Hematopoietic multipotent progenitor cell treated with erythropoietin and hydrocortisone succinate and interleukin-3 and kit ligand, for 15 days (in vitro differentiated cells): Measurements from ENCODE around the gene SPOCK1.

Experiments used
- DNase-seq: peaks from one replicate; pipeline ENCODE4 v3.0.0-alpha.2; 2015; ENCODE audit warnings: low spot score

The SPOCK1 gene

DNA sequence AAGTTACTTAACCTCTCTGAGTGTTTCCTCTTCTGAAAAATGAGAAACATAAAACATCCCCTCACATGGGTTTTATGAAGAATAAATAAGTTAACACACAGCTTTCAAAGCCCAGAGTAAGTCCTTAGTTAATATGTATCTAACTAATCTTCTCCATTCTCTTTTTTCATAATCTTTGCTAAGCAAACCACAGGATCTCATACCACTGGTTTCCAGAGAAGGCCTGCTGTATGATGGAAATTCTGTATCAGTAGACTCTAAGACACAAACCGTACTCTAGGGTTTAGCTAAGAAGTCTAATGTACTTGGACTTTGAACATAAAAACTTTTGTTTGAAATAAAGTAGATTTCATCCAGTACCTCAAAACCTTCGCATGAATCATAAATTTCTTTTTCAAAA, 307.9 kb downstream of the SPOCK1 start:
- DNase-seq, result no peak

- no peak for DNase-seq
Observed at GRCh38 chr5:137190441-137190840, 308.7 kb downstream of the SPOCK1 start.

- DNase-seq, result no peak
Observed at GRCh38 chr5:137190031-137190430, 309.1 kb downstream of the SPOCK1 start.

GRCh38 chr5:137188566-137188965, 310.6 kb downstream of the SPOCK1 start:
- DNase-seq, result no peak

GRCh38 chr5:137186759-137187461, 312.2 kb downstream of the SPOCK1 start:
- DNase-seq, result no peak

DNA sequence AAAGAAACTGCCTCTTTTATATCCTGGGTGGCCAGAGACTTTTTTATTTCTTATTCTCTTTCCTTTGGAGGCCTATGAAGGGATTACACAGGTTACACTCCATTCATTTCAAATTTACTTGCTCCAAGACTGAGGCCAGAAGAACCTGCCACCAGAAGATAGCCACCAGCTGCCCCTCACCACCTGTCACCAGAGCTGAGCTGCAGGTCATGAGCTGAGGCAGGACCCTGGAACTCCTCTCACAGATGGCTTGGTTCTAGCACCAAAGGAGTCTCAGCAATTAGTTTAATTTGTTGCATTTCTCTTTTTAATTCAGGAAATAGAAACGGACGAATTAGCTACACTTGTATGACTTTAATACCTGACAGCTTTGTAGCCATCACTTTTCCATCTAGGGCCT, 313.9 kb downstream of the SPOCK1 start:
- DNase-seq, result no peak

- no peak for DNase-seq
Observed at GRCh38 chr5:137184734-137185133, 314.4 kb downstream of the SPOCK1 start.

GRCh38 chr5:137182576-137182975, 316.6 kb downstream of the SPOCK1 start:
- DNase-seq, result no peak

DNA sequence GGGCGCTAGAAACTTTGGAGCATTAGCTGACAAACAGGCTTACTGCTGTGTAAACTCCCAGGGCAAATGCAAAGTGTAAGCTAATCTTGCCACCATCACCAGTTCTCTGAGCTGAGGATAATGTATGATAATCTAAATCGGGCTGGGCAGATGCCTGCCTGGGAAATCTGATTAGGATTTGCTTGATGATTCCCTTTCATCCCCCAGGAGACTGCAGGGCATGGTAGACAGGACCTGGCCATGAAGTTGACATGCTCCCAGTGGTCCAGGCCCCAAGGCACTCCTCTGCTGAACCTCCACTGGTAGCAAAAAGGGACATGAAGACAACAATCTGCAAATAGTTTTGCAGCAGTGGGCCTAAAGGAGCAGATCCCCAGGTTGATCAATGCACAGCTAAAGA, 317.5 kb downstream of the SPOCK1 start:
- DNase-seq, result no peak

- no peak for DNase-seq
Observed at GRCh38 chr5:137179203-137179602, 319.9 kb downstream of the SPOCK1 start.

GRCh38 chr5:137176609-137177008, 322.5 kb downstream of the SPOCK1 start:
- DNase-seq, result no peak

GRCh38 chr5:137176126-137176525, 323.0 kb downstream of the SPOCK1 start:
- DNase-seq, result no peak

GRCh38 chr5:137174196-137174595, 324.9 kb downstream of the SPOCK1 start:
- no peak for DNase-seq

DNA sequence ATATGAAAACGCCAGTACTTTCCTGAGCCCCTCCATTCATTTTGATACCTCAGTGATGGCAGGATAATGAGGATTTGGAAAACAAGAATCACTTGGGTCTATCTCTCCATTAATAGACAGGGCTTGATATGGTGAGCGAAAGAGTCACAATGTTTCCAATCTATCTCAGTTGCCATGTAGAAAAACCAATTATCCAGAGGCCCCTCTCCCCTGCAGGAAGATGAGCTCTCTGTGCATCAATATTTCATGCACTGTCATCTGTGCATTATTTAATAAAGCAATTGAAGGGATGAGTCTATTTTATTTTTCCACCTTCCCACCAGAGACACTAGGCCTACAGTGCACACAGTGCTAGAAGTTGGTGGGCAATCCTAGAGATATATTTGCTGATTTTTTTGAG, 326.9 kb downstream of the SPOCK1 start:
- DNase-seq, result no peak

DNA sequence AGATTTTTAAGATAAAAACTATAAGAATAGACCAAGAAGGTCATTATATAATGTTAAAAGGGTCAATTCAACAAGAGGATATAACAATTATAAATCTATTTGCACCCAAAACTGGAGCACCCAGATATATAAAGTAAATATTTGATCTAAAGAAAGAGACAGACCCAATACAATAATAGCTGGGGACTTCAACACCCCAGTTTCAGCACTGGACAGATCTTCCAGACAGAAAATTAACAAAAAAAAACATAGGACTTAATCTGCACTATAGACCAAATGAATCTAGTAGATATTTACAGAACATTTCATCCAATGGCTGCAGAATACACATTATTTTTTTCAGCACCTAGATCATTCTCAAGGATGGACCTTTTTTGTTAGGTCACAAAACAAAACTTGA, 331.9 kb downstream of the SPOCK1 start:
- DNase-seq, result no peak

DNA sequence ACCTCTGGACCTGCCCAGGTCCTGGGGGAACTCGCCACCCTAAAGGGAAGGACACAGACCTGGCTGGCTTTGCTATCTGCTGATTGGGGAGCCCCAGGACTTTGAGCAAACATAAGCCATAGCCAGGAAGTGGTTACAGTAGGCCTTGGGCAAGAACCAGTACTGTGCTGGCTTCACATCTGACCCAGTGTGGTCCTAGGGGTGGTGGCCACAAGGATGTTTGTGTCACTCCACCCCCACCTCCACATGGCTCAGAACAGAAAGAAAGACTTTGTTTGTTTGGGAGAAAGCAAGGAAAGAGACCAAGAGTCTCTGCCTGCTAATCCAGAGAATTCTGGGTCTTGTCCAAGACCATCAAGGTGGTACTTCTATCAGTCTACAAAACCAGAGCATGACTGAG, 334.2 kb downstream of the SPOCK1 start:
- DNase-seq, result no peak

- no peak for DNase-seq
Observed at GRCh38 chr5:137164536-137164935, 334.6 kb downstream of the SPOCK1 start.

DNA sequence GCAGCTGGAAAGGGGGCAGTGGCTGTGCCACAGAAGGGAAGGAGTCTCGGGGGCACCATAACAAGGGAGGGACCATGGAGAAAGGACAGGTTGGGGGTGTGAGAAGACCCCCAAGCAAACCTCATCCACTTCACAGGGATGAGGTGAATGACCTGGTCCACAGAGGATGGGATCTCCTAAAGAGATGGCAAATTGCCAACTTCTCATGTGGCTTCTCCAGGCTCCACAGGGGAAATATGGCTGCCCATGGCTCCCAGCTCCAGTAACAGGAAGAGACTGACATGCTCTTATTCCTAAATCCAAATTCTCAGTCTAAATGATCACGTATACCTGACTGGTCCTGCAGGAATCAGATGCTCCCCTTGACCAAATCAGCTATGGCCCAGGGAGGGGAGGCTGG, 340.4 kb downstream of the SPOCK1 start:
- no peak for DNase-seq

GRCh38 chr5:137156180-137156579, 342.9 kb downstream of the SPOCK1 start:
- DNase-seq, result no peak

DNA sequence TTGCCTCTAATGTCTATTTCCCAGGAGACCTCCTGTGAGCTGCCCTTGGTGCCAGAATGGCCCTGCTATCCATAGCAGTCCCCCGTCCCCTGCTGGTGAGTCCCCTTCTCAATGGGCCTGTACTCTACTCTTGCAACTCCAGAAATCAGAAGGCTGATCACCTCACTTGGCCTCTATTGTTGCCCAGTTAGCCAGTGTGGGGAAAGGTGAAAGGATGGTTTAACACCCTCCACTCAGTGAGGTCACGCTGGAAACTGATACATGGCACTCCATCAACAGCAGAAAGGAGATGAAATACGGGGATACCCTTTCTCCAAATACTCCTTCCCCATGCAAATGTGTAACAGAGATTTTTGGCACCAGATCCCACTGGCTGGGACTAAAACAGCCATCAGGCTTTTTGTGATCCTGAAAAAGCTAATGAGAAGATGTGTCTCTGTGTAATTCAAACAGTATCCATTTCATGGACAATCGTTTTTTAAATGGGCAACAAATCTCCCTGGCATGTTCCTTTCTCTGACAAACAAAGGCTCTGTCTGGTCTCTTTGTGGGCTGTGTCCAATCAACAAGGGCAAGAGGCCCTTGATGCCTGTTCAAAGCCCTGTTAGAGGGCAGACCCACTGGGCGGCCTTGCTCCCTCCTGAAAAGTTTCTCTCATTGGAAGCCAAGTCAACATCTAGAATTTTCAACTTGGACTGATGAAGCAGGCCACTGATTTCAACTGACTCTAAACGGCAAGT, 343.7 kb downstream of the SPOCK1 start:
- DNase-seq, result no peak

- no peak for DNase-seq
Observed at GRCh38 chr5:137152616-137153015, 346.5 kb downstream of the SPOCK1 start.

GRCh38 chr5:137148655-137149054, 350.5 kb downstream of the SPOCK1 start:
- no peak for DNase-seq

DNA sequence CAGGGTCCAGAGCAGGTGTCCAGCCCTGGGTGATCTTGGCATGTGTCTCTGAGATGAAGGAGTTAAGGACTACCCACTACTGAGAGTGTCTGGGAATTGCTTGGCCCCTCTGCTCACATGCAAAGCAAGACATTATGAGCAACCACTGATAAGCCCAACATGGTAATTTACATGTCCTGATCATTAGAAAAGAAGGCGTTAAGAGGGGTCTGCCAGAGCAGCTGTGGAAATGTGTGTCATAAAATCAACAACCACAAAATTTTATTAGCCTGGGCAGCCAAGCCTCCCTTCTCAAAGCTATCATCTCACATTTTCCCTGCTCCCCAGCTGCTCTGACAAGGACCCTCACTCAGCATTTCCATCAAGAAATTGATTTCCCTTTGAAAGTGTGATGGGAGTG, 351.0 kb downstream of the SPOCK1 start:
- no peak for DNase-seq

- DNase-seq, result no peak
Observed at GRCh38 chr5:137147346-137147745, 351.8 kb downstream of the SPOCK1 start.
